ENCODE measurements around the gene CABP4.
"Not testable (repeated sequence)": the region's sequence is repeated elsewhere in the genome, so short reads cannot be mapped to it uniquely, and the experiment has no call there.

The CABP4 gene

DNA sequence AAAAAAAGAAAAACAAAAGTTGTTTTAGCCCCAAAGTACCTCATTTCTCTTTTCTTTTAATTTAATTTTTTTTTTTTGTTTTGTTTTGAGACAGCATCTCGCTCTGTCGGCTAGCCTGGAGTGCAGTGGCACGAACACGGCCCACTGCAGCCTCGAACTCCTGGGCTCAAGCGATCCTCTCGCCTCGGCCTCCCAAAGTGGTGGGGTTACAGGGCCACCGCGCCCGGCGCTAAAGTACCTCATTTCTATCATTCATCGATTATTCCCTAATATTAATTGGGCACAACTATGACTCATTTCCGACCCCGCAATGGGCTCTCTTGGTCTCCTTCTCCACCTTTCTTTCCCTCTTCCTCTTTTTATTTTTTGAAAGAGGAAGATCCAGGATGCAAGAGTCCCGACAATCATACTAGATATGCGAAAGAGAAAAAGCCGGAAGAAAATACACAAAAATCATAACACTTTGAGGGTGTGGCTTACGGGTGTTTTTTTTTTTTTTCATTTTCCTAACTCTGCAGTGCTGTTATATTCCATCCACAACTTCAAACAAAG, 27.2 kb downstream of the CABP4 start:
- DNase-seq (ENCODE audit: low spot score) = no peak

DNA sequence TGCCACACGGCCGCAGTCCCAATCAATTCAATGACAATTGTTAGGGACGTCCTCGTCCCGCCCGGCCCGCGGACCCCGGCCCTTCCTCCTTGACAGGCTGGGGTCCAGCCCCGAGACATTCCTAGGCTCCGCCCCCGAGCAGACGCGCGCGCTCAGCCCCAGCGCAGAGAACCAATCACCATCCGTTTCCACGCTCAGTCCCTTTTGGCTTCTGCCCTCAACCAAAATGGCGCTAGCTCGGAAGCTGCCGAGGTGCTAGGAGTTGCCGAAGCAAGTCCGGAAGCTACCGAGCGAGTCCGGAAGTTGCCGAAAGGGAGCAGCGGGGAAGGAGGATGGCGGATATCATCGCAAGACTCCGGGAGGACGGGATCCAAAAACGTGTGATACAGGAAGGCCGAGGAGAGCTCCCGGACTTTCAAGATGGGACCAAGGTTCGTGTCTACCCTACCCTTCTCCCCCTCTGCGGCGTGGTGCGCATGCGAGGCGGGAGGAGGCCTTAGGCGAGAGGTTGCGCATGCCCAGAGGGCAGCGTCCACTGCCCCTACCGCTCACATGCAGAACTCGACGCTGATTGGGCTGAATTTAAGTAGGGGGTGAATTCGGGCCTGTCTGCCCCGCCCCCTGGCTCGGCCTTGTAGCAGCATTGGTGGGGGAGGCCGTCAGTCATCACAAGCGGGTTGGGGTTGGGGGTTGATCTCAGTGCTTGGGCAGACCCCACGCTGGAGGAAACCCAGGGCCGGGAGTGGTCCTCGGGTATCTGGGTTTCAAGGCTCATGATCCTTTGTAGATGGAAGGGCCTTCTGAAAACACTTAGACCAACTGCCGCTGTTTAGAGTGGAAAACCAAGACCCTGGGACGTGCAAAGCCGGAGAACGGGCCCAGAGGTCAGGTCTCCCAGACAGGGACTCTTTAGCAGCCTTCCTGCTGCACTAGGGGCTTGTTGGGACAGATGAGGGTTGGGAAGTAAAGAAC, 28.0 kb downstream of the CABP4 start, which contains the start of gene AIP:
Gene AIP (plus strand): TSS at position 200 of the 972 bp plus-strand sequence. CDS start 133 bp downstream, at position 333.
- peak; percentile 98 for DNase-seq (ENCODE audit: low spot score)

DNA sequence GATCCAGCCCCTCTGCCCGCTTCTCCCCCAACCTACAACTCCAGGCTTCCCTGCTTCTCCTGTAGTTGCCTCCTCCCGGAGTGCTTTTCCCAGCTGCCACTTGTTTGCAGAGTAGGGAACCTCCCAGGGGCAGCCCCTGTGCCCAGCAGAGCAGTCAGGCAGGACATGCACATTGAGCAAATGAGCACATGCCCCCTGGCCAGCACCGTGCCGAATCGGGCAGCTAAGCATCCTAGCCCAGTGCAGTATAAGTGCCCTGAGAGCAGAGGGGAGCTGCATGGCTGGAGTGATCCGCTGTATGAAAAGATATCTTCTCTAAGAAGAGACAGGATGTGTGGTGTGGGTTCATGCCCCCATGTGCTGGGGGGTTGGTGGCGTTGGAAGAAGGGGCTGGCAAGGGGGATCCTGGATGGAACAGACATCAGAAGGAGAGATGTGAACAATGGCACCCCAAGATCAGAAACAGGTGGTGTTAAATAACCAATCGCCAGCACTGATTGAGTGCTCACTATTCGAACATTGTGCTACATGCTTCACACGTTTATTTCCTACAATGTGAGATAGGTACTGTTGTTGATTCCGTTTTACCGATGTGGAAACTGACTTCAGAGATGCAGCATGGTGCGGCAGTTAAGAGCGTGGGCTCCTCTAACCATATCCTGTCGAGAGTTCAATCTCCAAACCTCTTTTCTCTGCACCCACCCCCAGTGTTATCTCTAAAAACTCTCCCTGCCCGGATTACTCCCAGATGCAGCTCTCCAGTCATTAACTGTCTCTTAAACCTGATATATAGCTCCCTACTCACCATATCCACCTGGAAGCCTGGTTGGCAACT, 28.9 kb downstream of the CABP4 start:
- no peak for DNase-seq (ENCODE audit: low spot score)

- DNase-seq (ENCODE audit: low spot score) = no peak
Measured at GRCh38 chr11:67484847-67485311, 29.7 kb downstream of the CABP4 start.

DNA sequence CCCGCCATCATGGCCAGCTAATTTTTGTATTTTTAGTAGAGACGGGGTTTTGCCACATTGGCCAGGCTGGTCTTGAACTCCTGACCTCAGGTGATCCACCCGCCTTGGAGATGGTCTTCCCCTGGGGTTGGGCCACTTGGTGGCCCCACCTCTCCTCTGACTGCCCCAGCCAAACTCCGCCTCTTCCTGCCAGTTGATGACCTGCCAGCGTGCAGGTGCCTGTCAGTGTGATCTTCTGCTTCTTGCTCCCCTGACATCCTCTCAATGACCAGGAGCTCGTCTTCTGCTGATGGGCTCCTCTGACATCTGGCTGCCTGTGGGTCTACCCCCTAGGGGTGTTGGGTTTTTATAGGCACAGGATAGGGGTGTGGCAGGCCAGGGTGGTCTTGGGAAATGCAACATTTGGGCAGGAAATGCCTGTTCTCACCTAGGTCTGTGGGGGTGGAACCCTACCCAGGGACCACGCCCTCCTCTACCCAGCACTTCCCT, 30.8 kb downstream of the CABP4 start:
- not testable (repeated sequence) for DNase-seq (ENCODE audit: low spot score)

DNA sequence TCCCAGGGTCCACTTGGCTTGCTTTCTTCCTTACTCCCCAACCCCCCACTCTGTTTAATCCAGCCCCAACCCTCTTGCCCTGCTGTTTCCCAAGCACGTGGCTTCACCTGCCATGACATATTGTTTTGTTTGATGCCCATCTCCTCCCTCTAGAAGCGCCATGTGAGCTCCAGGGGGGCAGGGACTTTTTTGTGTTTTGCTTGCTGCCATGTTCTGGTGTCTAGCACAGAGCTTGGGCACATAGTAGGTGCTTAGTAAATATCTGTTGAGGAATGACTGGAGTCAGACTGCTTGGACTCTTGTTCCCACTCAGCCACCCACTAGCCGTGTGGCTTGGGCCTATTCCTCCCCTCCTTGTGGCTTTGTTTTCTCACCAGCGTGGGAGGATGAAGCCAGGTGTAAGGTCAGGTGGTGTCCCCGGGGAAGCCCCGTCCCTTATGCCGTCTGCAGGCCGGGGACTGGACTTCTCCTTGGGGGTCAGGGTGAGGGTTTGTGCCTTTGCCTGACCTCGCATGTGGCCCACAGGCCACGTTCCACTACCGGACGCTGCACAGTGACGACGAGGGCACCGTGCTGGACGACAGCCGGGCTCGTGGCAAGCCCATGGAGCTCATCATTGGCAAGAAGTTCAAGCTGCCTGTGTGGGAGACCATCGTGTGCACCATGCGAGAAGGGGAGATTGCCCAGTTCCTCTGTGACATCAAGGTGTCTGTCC, 31.5 kb downstream of the CABP4 start:
- DNase-seq (ENCODE audit: low spot score) = no peak

GRCh38 chr11:67489203-67489884, 34.2 kb downstream of the CABP4 start:
- no peak for DNase-seq (ENCODE audit: low spot score)

DNA sequence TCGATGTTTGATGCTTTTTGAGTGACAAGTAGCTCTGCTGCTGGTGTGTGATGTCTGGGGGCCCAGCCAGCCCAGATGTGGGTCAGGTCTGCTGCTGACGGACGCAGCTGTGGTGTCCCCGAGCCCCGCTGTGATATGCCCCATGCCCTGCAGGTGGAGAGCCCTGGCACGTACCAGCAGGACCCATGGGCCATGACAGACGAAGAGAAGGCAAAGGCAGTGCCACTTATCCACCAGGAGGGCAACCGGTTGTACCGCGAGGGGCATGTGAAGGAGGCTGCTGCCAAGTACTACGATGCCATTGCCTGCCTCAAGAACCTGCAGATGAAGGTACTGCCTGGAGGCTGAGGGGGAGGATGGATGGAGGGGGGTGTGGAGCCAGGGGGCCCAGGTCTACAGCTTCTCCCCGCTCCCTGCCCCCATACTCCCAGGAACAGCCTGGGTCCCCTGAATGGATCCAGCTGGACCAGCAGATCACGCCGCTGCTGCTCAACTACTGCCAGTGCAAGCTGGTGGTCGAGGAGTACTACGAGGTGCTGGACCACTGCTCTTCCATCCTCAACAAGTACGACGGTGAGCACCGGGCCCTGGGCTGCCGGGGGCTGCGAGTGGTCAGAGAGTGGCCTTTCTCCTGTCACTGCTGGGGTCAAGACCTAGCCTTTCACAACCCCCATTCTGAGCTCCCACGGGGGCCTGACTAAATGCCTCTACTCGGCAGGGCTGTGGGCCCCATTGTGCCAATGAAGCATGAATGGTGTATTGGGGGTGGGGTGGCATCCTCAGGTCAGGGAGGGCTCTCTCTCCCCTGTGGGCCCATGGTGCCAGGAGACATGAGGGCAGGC, 35.0 kb downstream of the CABP4 start:
- no peak for DNase-seq (ENCODE audit: low spot score)

GRCh38 chr11:67490727-67491065, 35.5 kb downstream of the CABP4 start:
- DNase-seq (ENCODE audit: low spot score) = no peak

- DNase-seq (ENCODE audit: low spot score) = no peak
Measured at GRCh38 chr11:67491276-67492068, 36.3 kb downstream of the CABP4 start.

- no peak for DNase-seq (ENCODE audit: low spot score)
Measured at GRCh38 chr11:67492069-67492727, 37.0 kb downstream of the CABP4 start.

GRCh38 chr11:67492801-67493547, 37.8 kb downstream of the CABP4 start:
- DNase-seq (ENCODE audit: low spot score) = no peak

- DNase-seq (ENCODE audit: low spot score) = no peak
Measured at GRCh38 chr11:67493548-67494370, 38.6 kb downstream of the CABP4 start.

- no peak for DNase-seq (ENCODE audit: low spot score)
Measured at GRCh38 chr11:67494371-67495233, 39.4 kb downstream of the CABP4 start.

DNA sequence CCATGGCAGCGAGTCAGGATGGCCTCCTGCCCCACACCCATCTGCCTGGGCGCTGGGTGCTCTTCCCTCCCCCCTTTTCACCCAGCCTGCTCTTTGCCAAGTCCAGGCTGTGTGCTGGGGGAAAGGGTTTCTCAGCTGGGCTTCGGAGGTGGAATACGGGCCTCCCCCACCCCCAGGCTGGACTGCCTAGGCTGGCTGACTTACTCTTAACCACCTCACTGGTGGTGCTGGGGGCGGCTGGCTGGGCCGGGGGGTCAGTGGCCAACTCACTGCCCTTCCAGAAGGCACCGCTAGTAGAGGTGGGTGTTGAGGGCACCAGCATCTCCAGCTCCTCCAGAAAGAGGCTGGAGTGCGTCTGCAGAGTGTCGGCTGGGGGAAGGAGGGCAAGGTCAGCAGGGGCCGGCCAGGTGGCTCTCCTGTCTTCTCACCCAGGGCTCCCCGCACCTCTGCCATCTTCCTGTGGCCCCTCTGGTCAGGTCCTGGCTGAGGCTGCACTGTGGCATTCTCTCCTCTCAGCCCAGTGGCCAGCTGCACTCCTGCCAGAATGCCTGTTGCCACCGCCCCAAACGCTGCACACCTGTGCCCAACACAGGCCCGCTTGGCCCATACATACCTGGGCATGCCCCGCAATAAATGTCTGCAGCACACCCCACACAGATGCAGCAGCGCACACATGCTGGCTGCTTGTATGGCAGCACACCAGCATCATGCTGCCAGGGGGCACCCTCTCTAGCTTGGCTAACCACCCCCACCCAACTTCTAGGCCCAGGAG, 40.3 kb downstream of the CABP4 start:
- no peak for DNase-seq (ENCODE audit: low spot score)
